ENCODE data around the gene SPTBN1. TPM values are rescaled to one million over a fixed set of nuclear protein-coding genes. Genes with fewer than 3 reads are reported as not detected.

SPTBN1 gene
- total RNA-seq, 1 experiment from 2014 or later: 154 TPM

- DNase-seq (ENCODE audit: low read depth): no peak
These were observed 21.9 kb upstream of the SPTBN1 start for GRCh38 chr2:54434229-54434628.

- DNase-seq (ENCODE audit: low read depth): no peak
These were observed 21.4 kb upstream of the SPTBN1 start for GRCh38 chr2:54434711-54435110.

GRCh38 chr2:54435325-54436226, 20.6 kb upstream of the SPTBN1 start:
- DNase-seq (ENCODE audit: low read depth): no peak

- DNase-seq (ENCODE audit: low read depth): no peak
These were observed 18.5 kb upstream of the SPTBN1 start for GRCh38 chr2:54437588-54437987.

- DNase-seq (ENCODE audit: low read depth): no peak
These were observed 17.9 kb upstream of the SPTBN1 start for GRCh38 chr2:54438271-54438670.

GRCh38 chr2:54439582-54439981, 16.5 kb upstream of the SPTBN1 start:
- no peak for DNase-seq (ENCODE audit: low read depth)

GRCh38 chr2:54440050-54440449, 16.1 kb upstream of the SPTBN1 start:
- DNase-seq (ENCODE audit: low read depth): no peak

- no peak for DNase-seq (ENCODE audit: low read depth)
These were observed 11.6 kb upstream of the SPTBN1 start for GRCh38 chr2:54444503-54444902.

- no peak for DNase-seq (ENCODE audit: low read depth)
These were observed 10.0 kb upstream of the SPTBN1 start for GRCh38 chr2:54446122-54446521.

GRCh38 chr2:54446625-54447024, 9.5 kb upstream of the SPTBN1 start:
- no peak for DNase-seq (ENCODE audit: low read depth)

GRCh38 chr2:54454548-54455130, 1.5 kb upstream of the SPTBN1 start:
- no peak for DNase-seq (ENCODE audit: low read depth)

- no peak for DNase-seq (ENCODE audit: low read depth)
These were observed 980 bp upstream of the SPTBN1 start for GRCh38 chr2:54455131-54455562.

GRCh38 chr2:54456362-54456611, 160 bp downstream of the SPTBN1 start:
- DNase-seq (ENCODE audit: low read depth): no peak

- DNase-seq (ENCODE audit: low read depth): peak; percentile 53
These were observed 640 bp downstream of the SPTBN1 start for GRCh38 chr2:54456612-54457322.

- DNase-seq (ENCODE audit: low read depth): peak; percentile 60
These were observed 1.3 kb downstream of the SPTBN1 start for GRCh38 chr2:54457323-54458023.

GRCh38 chr2:54459037-54459441, 2.9 kb downstream of the SPTBN1 start:
- peak; percentile 11 for DNase-seq (ENCODE audit: low read depth)

GRCh38 chr2:54461261-54461660, 5.1 kb downstream of the SPTBN1 start:
- DNase-seq (ENCODE audit: low read depth): peak; percentile 4

- no peak for DNase-seq (ENCODE audit: low read depth)
These were observed 8.2 kb downstream of the SPTBN1 start for GRCh38 chr2:54464341-54464740.

- no peak for DNase-seq (ENCODE audit: low read depth)
These were observed 9.0 kb downstream of the SPTBN1 start for GRCh38 chr2:54465143-54465542.

- no peak for DNase-seq (ENCODE audit: low read depth)
These were observed 10.7 kb downstream of the SPTBN1 start for GRCh38 chr2:54466870-54467269.

- DNase-seq (ENCODE audit: low read depth): no peak
These were observed 12.5 kb downstream of the SPTBN1 start for GRCh38 chr2:54468673-54469072.

- DNase-seq (ENCODE audit: low read depth): no peak
These were observed 13.4 kb downstream of the SPTBN1 start for GRCh38 chr2:54469484-54470053.

All from Daoy (cell line).